ENCODE measurements around the gene KDM2A. TPM values are rescaled to one million over a fixed set of nuclear protein-coding genes. Genes with fewer than 3 reads are reported as not detected.

KDM2A gene
- total RNA-seq, 3 donors from 2014 or later (not counting 1 experiment from before 2014, with no cell fraction given) = 268 to 312 (median 283) TPM

- Histone ChIP-seq H3K27me3 (ENCODE audit: control insufficient read depth, insufficient read depth, low read length) (no peaks in the 10 kb centered on the region), H3K4me1 (ENCODE audit: control insufficient read depth, insufficient read depth, low read length) (no peaks in the 10 kb centered on the region), H3K4me3 (ENCODE audit: low read length) (no peak overlapping the region), H3K36me3 (ENCODE audit: control insufficient read depth, insufficient read depth, low read length) (no peaks in the 10 kb centered on the region), H3K9me3 (ENCODE audit: control insufficient read depth, insufficient read depth, low read length) (no peaks in the 10 kb centered on the region), H3K27ac (ENCODE audit: low read length) (no peak overlapping the region)
- Mint-ChIP-seq H3K27me3 (ENCODE audit: low read depth in 2 of 2) (no peaks in the 10 kb centered on the region), H3K9me3 (no peaks in the 10 kb centered on the region), H3K4me3 (no peak overlapping the region), H3K36me3 (no peaks in the 10 kb centered on the region), H3K4me1 (no peaks in the 10 kb centered on the region), H3K27ac (no peak overlapping the region)
- 89% methylated on average over 8 of the region's 8 CpGs for WGBS (ENCODE audit: insufficient coverage)
- no peak for DNase-seq
- TF ChIP-seq CTCF (IDR thresholded peaks at IDR 0.05) = no peak
- intact Hi-C loops (cut with micrococcal nuclease) = no loop called here
- no peak for ATAC-seq
Observed at GRCh38 chr11:67090717-67091116, 28.3 kb upstream of the KDM2A start.

- DNase-seq = no peak
- Histone ChIP-seq H3K27me3 (ENCODE audit: control insufficient read depth, insufficient read depth, low read length) (no peaks in the 10 kb centered on the region), H3K4me3 (ENCODE audit: low read length) (no peak overlapping the region), H3K36me3 (ENCODE audit: control insufficient read depth, insufficient read depth, low read length) (no peaks in the 10 kb centered on the region), H3K9me3 (ENCODE audit: control insufficient read depth, insufficient read depth, low read length) (no peaks in the 10 kb centered on the region), H3K27ac (ENCODE audit: low read length) (no peak overlapping the region), H3K4me1 (ENCODE audit: control insufficient read depth, insufficient read depth, low read length) (peaks cover 5% of the 10 kb centered on the region)
- no peaks in the 10 kb centered on the region for H3K36me3 Mint-ChIP-seq
- no peaks in the 10 kb centered on the region for H3K9me3 Mint-ChIP-seq
- intact Hi-C loops (cut with micrococcal nuclease) = no loop called here
- ATAC-seq = no peak
- no peak overlapping the region for H3K4me3 Mint-ChIP-seq
- H3K27ac Mint-ChIP-seq = no peak overlapping the region
- no peak for TF ChIP-seq CTCF (IDR thresholded peaks at IDR 0.05)
- no peaks in the 10 kb centered on the region for H3K27me3 Mint-ChIP-seq (ENCODE audit: low read depth in 2 of 2)
- H3K4me1 Mint-ChIP-seq = peaks cover 5 to 12% of the 10 kb centered on the region in 2 donors
- 95% methylated on average over 1 of the region's 1 CpG for WGBS (ENCODE audit: insufficient coverage)
Observed at GRCh38 chr11:67095214-67095507, 23.9 kb upstream of the KDM2A start.

GRCh38 chr11:67098799-67099429 is 20.1 kb upstream of the KDM2A start:
- DNase-seq = no peak
- WGBS (ENCODE audit: insufficient coverage) = 86% methylated on average over 6 of the region's 6 CpGs
- intact Hi-C loops (cut with micrococcal nuclease) = no loop called here
- Histone ChIP-seq H3K9me3 (ENCODE audit: control insufficient read depth, insufficient read depth, low read length) (no peaks in the 10 kb centered on the region), H3K4me3 (ENCODE audit: low read length) (no peak overlapping the region), H3K27me3 (ENCODE audit: control insufficient read depth, insufficient read depth, low read length) (no peaks in the 10 kb centered on the region), H3K4me1 (ENCODE audit: control insufficient read depth, insufficient read depth, low read length) (peaks cover 9% of the 10 kb centered on the region), H3K27ac (ENCODE audit: low read length) (no peak overlapping the region), H3K36me3 (ENCODE audit: control insufficient read depth, insufficient read depth, low read length) (no peaks in the 10 kb centered on the region)
- Mint-ChIP-seq H3K9me3 (no peaks in the 10 kb centered on the region), H3K27ac (peak overlapping the region in 1 of 2 donors; percentile 56), H3K4me3 (no peak overlapping the region), H3K36me3 (no peaks in the 10 kb centered on the region), H3K4me1 (peaks cover 10 to 20% of the 10 kb centered on the region in 2 donors), H3K27me3 (ENCODE audit: low read depth in 2 of 2) (no peaks in the 10 kb centered on the region)
- TF ChIP-seq CTCF (IDR thresholded peaks at IDR 0.05) = no peak
- no peak for ATAC-seq

- no peaks in the 10 kb centered on the region for H3K9me3 Mint-ChIP-seq
- H3K4me1 ChIP-seq (ENCODE audit: control insufficient read depth, insufficient read depth, low read length) = peaks cover 9% of the 10 kb centered on the region
- no peaks in the 10 kb centered on the region for H3K36me3 ChIP-seq (ENCODE audit: control insufficient read depth, insufficient read depth, low read length)
- H3K4me3 Mint-ChIP-seq = no peak overlapping the region
- 67% methylated on average over 6 of the region's 6 CpGs for WGBS (ENCODE audit: insufficient coverage)
- ATAC-seq = peak in 1 of 3 donors; percentile 20
- DNase-seq = no peak
- intact Hi-C loops (cut with micrococcal nuclease) = no loop called here
- H3K27ac ChIP-seq (ENCODE audit: low read length) = no peak overlapping the region
- H3K27me3 ChIP-seq (ENCODE audit: control insufficient read depth, insufficient read depth, low read length) = no peaks in the 10 kb centered on the region
- H3K36me3 Mint-ChIP-seq = no peaks in the 10 kb centered on the region
- peaks cover 12 to 23% of the 10 kb centered on the region in 2 donors for H3K4me1 Mint-ChIP-seq
- H3K4me3 ChIP-seq (ENCODE audit: low read length) = no peak overlapping the region
- H3K27me3 Mint-ChIP-seq (ENCODE audit: low read depth in 2 of 2) = no peaks in the 10 kb centered on the region
- no peak for TF ChIP-seq CTCF (IDR thresholded peaks at IDR 0.05)
- no peaks in the 10 kb centered on the region for H3K9me3 ChIP-seq (ENCODE audit: control insufficient read depth, insufficient read depth, low read length)
- H3K27ac Mint-ChIP-seq = peak overlapping the region in 1 of 2 donors; percentile 22
Observed at GRCh38 chr11:67099831-67100324, 19.2 kb upstream of the KDM2A start.

Data from natural killer cell (primary cell).